Measurements from ENCODE around the gene CEPT1.

GRCh38 chr1:111116496-111116895 lies 23.5 kb upstream of the CEPT1 start:
- TF ChIP-seq CTCF (IDR thresholded peaks at IDR 0.05), result no peak
- no peak for TF ChIP-seq POLR2A (IDR thresholded peaks at IDR 0.05)
- TF ChIP-seq POLR2AphosphoS5 (IDR thresholded peaks at IDR 0.05; ENCODE audit: insufficient read depth in 1 of 2, low read depth in 1 of 2), result no peak
